Activated CD8-positive, alpha-beta T cell treated with anti-CD3 and anti-CD28 coated beads for 36 hours (primary cell): ENCODE results near the gene ADAM19. TPM values are rescaled to one million over a fixed set of nuclear protein-coding genes. Genes with fewer than 3 reads are reported as not detected.

ENCODE experiments used
- ATAC-seq: fragments of 200-7000 bp; cut with Tn5 transposase; one replicate; pipeline ENCODE4 v1.10.0; 2021; ENCODE audit warnings: mild to moderate bottlenecking, moderate library complexity
- CTCF ChIA-PET: fragments of 350-600 bp; sonication (Branson Sonifier 250); formaldehyde crosslinking; loops from one replicate; lab custom pipeline; 2021; ENCODE audit warnings: antibody characterized with exemption; lab: Charles Lee
- POLR2A ChIA-PET: fragments of 350-600 bp; sonication (Branson Sonifier 250); formaldehyde crosslinking; loops from one replicate; lab custom pipeline; 2021; ENCODE audit warnings: antibody characterized with exemption; lab: Charles Lee
- DNase-seq: peaks from one replicate; pipeline ENCODE4 v3.0.0-alpha.2; 2020
- H3K27ac Mint-ChIP-seq: one replicate; pipeline ENCODE4 v1.8.0; 2021; ENCODE audit warnings: mild to moderate bottlenecking, mixed read lengths
- H3K27me3 Mint-ChIP-seq: one replicate; pipeline ENCODE4 v1.8.0; 2021; ENCODE audit warnings: mixed read lengths
- H3K36me3 Mint-ChIP-seq: one replicate; pipeline ENCODE4 v1.8.0; 2021; ENCODE audit warnings: low read depth, mixed read lengths
- H3K4me1 Mint-ChIP-seq: one replicate; pipeline ENCODE4 v1.8.0; 2021; ENCODE audit warnings: low read depth, mixed read lengths
- H3K4me3 Mint-ChIP-seq: one replicate; pipeline ENCODE4 v1.8.0; 2021; ENCODE audit warnings: mild to moderate bottlenecking, moderate library complexity, mixed read lengths
- H3K9me3 Mint-ChIP-seq: one replicate; pipeline ENCODE4 v1.8.0; 2021; ENCODE audit warnings: mixed read lengths
- intact Hi-C: fragments of 100-400 bp; cut with micrococcal nuclease; formaldehyde crosslinking; loops from one replicate; pipeline ENCODE4 v1.10.0; 2022
- total RNA-seq, 2 experiments: library from RNA; stranded (reverse); gene quantifications; one replicate each; pipeline ENCODE4 v1.2.3, GENCODE V29; 2021
- TF ChIP-seq, protein P1 (sequence below): fragments of 200-600 bp; IDR thresholded peaks from one replicate; pipeline ENCODE4 v1.8.0; 2022; ENCODE audit warnings: antibody characterized with exemption, mild to moderate bottlenecking

The ADAM19 gene
- total RNA-seq, 2 experiments from 2014 or later: 12.3 to 12.9 TPM

DNA sequence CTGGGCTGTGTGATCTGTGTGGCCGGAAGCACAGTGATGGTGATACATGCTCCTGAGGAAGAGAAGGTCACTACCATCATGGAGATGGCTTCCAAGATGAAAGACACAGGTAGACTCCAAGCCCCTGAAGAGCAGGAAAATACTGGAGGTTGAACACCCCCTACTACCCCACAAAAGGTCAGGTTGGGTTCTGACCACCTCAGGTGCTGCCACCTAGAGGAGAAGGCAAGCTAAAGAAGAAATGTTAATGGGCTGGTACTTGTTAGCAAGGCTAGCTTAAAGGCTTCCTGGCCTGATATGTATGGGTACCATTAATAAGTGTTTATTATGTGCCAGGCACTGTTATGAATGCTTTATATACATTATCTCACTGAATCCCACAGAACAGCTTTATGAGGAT, 103.9 kb downstream of the ADAM19 start:
- no peak overlapping the region for H3K27ac Mint-ChIP-seq
- H3K36me3 Mint-ChIP-seq: no peaks in the 10 kb centered on the region
- H3K4me1 Mint-ChIP-seq: no peaks in the 10 kb centered on the region
- no peaks in the 10 kb centered on the region for H3K27me3 Mint-ChIP-seq
- POLR2A ChIA-PET: no interaction called here
- TF ChIP-seq, protein P1, sequence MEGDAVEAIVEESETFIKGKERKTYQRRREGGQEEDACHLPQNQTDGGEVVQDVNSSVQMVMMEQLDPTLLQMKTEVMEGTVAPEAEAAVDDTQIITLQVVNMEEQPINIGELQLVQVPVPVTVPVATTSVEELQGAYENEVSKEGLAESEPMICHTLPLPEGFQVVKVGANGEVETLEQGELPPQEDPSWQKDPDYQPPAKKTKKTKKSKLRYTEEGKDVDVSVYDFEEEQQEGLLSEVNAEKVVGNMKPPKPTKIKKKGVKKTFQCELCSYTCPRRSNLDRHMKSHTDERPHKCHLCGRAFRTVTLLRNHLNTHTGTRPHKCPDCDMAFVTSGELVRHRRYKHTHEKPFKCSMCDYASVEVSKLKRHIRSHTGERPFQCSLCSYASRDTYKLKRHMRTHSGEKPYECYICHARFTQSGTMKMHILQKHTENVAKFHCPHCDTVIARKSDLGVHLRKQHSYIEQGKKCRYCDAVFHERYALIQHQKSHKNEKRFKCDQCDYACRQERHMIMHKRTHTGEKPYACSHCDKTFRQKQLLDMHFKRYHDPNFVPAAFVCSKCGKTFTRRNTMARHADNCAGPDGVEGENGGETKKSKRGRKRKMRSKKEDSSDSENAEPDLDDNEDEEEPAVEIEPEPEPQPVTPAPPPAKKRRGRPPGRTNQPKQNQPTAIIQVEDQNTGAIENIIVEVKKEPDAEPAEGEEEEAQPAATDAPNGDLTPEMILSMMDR: peak; percentile 55
- H3K4me3 Mint-ChIP-seq: no peak overlapping the region
- DNase-seq (peak; percentile 48), ATAC-seq (peak; percentile 69)
- intact Hi-C loops: loop anchor here (10.0 kb wide), 1 partner anchor 147 kb away; no protein-coding TSS in a partner anchor
- CTCF ChIA-PET: interaction anchor here (0.6 to 11.4 kb wide), 32 partner anchors 9 to 591 kb away, joined by 3 to 64 read pairs (median 4); partner anchors contain the start of genes LSM11 and NIPAL4
- no peaks in the 10 kb centered on the region for H3K9me3 Mint-ChIP-seq

DNA sequence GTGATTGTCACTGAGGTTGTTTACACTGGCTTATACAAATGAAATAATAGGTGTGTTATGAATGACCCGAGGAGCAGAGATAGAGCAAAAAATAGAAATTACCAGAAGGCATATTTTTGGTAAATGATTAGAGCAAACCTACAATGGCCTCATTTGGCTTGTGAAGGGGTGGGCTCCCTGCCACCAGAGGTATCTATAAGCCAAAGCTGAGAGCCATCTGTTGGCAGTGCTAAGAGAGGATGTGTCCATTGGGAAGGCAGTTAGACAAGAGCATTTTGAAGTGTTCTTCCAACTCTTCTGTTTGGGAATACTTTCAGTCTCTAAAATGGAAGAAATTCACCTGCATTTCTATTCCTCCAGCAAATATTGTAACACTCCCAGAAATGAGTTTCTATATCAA, 104.9 kb downstream of the ADAM19 start:
- H3K27ac Mint-ChIP-seq: no peak overlapping the region
- no peaks in the 10 kb centered on the region for H3K4me1 Mint-ChIP-seq
- intact Hi-C loops: loop anchor here (10.0 kb wide), 1 partner anchor 146 kb away; no protein-coding TSS in a partner anchor

DNA sequence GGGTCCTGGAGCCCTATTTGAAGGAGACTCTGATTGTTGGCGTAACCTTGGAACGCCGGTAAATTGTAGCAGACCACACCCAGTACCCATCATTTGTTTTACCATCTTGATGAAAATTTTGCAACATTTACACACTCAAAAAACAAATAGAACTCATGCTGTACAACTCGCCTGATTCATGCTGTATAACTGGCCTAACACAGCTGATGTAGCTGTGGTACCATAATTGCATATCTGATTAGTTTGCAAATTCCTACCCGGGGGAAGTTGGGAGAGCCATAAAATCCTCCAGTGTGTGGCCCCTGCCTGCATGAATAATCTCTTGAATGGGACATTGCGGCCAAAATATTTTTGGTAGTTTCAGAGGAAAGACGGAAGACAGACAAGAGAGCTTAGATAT, 105.9 kb downstream of the ADAM19 start:
- Mint-ChIP-seq H3K4me1 (peaks cover 7% of the 10 kb centered on the region), H3K27ac (no peak overlapping the region)

More for the DNA sequence above, 104.9 kb downstream of the ADAM19 start:
- ChIA-PET CTCF (interaction anchor here (1.0 to 11.4 kb wide), 14 partner anchors 8 to 273 kb away, joined by 3 to 64 read pairs (median 4); partner anchors contain the start of genes LSM11 and NIPAL4), POLR2A (no interaction called here)
- no peak for DNase-seq
- TF ChIP-seq, protein P1: no peak
- H3K4me3 Mint-ChIP-seq: no peak overlapping the region
- no peak for ATAC-seq
- no peaks in the 10 kb centered on the region for H3K36me3 Mint-ChIP-seq
- no peaks in the 10 kb centered on the region for H3K27me3 Mint-ChIP-seq
- H3K9me3 Mint-ChIP-seq: no peaks in the 10 kb centered on the region

DNA sequence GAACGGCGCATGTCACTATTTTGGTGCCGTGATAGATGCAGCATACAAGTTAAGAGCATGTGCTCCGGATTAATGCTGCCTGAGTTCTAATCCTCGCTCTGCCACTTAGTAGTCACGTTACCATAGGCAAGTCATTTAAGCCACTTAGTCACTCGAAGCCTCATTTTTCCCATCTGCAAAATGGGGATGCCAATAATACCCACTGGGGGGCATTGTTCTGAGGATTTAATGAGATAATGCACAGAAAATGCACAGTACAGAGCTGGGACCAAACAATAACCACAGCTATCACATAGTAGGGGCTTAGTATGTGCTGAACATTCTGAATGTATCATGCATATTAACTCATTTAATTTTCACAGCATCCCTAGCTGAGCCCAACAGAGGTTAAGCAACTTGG, 106.5 kb downstream of the ADAM19 start:
- ATAC-seq (no peak), DNase-seq (no peak)
- CTCF ChIA-PET: interaction anchor here (0.8 to 11.4 kb wide), 11 partner anchors 8 to 274 kb away, joined by 3 to 64 read pairs (median 6); partner anchors contain the start of genes LSM11 and NIPAL4
- Mint-ChIP-seq H3K27ac (no peak overlapping the region), H3K9me3 (no peaks in the 10 kb centered on the region), H3K36me3 (no peaks in the 10 kb centered on the region), H3K4me3 (no peak overlapping the region), H3K27me3 (no peaks in the 10 kb centered on the region), H3K4me1 (peaks cover 14% of the 10 kb centered on the region)
- TF ChIP-seq, protein P1: no peak
- POLR2A ChIA-PET: no interaction called here
- intact Hi-C loops: no loop called here

More for the DNA sequence above, 105.9 kb downstream of the ADAM19 start:
- Mint-ChIP-seq H3K27me3 (no peaks in the 10 kb centered on the region), H3K9me3 (no peaks in the 10 kb centered on the region), H3K36me3 (no peaks in the 10 kb centered on the region), H3K4me3 (no peak overlapping the region)
- TF ChIP-seq, protein P1: no peak
- ChIA-PET POLR2A (no interaction called here), CTCF (interaction anchor here (0.8 to 11.4 kb wide), 17 partner anchors 9 to 274 kb away, joined by 3 to 64 read pairs (median 3); partner anchors contain the start of genes LSM11 and NIPAL4)
- DNase-seq (no peak), ATAC-seq (no peak)
- intact Hi-C loops: loop anchor here (10.0 kb wide), 1 partner anchor 145 kb away; no protein-coding TSS in a partner anchor

DNA sequence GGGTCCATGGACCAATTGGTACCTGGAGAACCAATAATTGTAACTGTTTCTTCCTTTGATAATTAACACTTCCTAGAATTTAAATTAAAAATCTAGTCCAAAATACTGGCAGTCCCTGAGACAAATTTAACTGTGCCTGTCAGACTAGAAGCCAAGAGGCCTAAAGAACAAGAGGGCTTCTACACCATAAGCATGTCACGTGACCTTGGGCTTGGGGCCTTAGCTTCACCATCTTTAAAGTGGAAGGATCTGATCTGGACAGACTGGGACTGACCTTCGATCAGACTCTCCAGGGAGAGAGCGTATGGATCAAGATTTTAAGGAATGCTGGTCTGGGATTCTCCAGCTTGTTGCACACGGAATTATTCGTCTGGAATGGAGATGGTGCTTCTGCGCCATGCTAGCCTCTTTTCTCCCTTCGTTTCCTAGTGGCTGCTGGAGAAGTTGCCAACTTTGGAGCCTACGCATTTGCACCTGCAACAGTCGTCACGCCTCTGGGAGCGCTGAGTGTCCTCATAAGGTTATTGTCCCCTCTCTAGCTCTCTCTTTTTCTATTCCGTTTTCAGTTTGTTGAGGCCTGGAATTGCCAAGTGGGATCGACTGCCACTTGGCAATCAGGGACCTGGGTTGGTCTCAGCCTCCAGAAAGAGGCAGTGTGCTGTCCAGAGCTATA, 107.1 kb downstream of the ADAM19 start:
- CTCF ChIA-PET: interaction anchor here (0.7 to 11.4 kb wide), 8 partner anchors 9 to 275 kb away, joined by 3 to 59 read pairs (median 8); partner anchors contain the start of gene LSM11
- Mint-ChIP-seq H3K4me3 (no peak overlapping the region), H3K9me3 (no peaks in the 10 kb centered on the region), H3K4me1 (peaks cover 18% of the 10 kb centered on the region), H3K27ac (no peak overlapping the region), H3K36me3 (no peaks in the 10 kb centered on the region), H3K27me3 (peaks cover 3% of the 10 kb centered on the region)
- TF ChIP-seq, protein P1: no peak
- intact Hi-C loops: no loop called here
- ATAC-seq (no peak), DNase-seq (no peak)
- POLR2A ChIA-PET: interaction anchor here (0.6 kb wide), 1 partner anchor 108 kb away, joined by 3 read pairs; no protein-coding TSS in a partner anchor
